SK-N-SH (cell line): ENCODE results near the gene PCDHA11. TPM values are rescaled to one million over a fixed set of nuclear protein-coding genes. Genes with fewer than 3 reads are reported as not detected.
"Not testable (repeated sequence)": the region's sequence is repeated elsewhere in the genome, so short reads cannot be mapped to it uniquely, and the experiment has no call there.

ENCODE experiments used
- CTCF ChIA-PET: fragments of 300-600, 350-600 bp; formaldehyde crosslinking; extraction: SDS; loops from one replicate; lab custom pipeline; 2021; lab: Yijun Ruan, JAX
- POLR2A ChIA-PET: fragments of 350-600 bp; sonication (Branson Sonifier 250); formaldehyde crosslinking; extraction: SDS; loops from one replicate; lab custom pipeline; 2020; ENCODE audit warnings: antibody characterized with exemption, inconsistent platforms; lab: Yijun Ruan, JAX
- DNase-seq: peaks from one replicate; pipeline ENCODE4 v3.0.0; 2012
- H2AFZ ChIP-seq: fragments of 200-600 bp; sonication (generic); 2 replicates; pipeline ENCODE4 v1.8.1; 2016; ENCODE audit warnings: antibody characterized with exemption, mild to moderate bottlenecking, low read depth
- H3F3A ChIP-seq: fragments of 200-600 bp; sonication (generic); replicated peaks from 2 replicates; pipeline ENCODE3; 2016; ENCODE audit warnings: antibody characterized with exemption, mild to moderate bottlenecking; ENCODE audit not compliant: insufficient read depth
- H3K27ac ChIP-seq, 2 experiments: fragments of 200-500 bp in 1 of 2; fragments of 200-600 bp in 1 of 2; sonication (Bioruptor generic) in 1 of 2; sonication (generic), shearing (Covaris generic) in 1 of 2; 2 replicates each; pipeline versions ENCODE4 v1.5.1 to v1.6.1; 2014 to 2016; ENCODE audit warnings: low read depth in 2 of 2, inconsistent platforms in 1 of 2, low read length in 1 of 2, mild to moderate bottlenecking in 1 of 2, mixed read lengths in 1 of 2
- H3K27me3 ChIP-seq: fragments of 200-600 bp; sonication (generic), shearing (Covaris generic); 2 replicates; pipeline ENCODE4 v1.6.1; 2016; ENCODE audit warnings: mixed run types; ENCODE audit not compliant: insufficient read depth
- H3K36me3 ChIP-seq, 2 experiments: fragments of 200-500 bp in 1 of 2; fragments of 200-600 bp in 1 of 2; sonication (Bioruptor generic) in 1 of 2; sonication (generic) in 1 of 2; replicated peaks in 1 of 2; 2 replicates each; pipeline versions ENCODE3 to v1.5.1; 2014 to 2016; ENCODE audit warnings: low read length in 1 of 2, mild to moderate bottlenecking in 1 of 2; ENCODE audit not compliant: insufficient read depth in 2 of 2, control insufficient read depth in 1 of 2
- H3K4me1 ChIP-seq, 2 experiments: fragments of 200-500 bp in 1 of 2; fragments of 200-600 bp in 1 of 2; sonication (Bioruptor generic) in 1 of 2; sonication (generic), shearing (Covaris generic) in 1 of 2; 2 replicates each; pipeline versions ENCODE4 v1.5.1 to v1.6.1; 2014 to 2016; ENCODE audit warnings: low read depth in 1 of 2, low read length in 1 of 2, mixed run types in 1 of 2; ENCODE audit not compliant: insufficient read depth in 2 of 2, control insufficient read depth in 1 of 2
- H3K4me2 ChIP-seq: fragments of 200-600 bp; sonication (generic), shearing (Covaris generic); 2 replicates; pipeline ENCODE4 v1.6.1; 2017; ENCODE audit warnings: mixed run types
- H3K4me3 ChIP-seq, 2 experiments: fragments of 200-500 bp in 1 of 2; fragments of 200-600 bp in 1 of 2; sonication (Bioruptor generic) in 1 of 2; sonication (generic), shearing (Covaris generic) in 1 of 2; 2 replicates each; pipeline versions ENCODE4 v1.5.1 to v1.8.1; 2014 to 2016; ENCODE audit warnings: low read depth in 2 of 2, inconsistent platforms in 1 of 2, low read length in 1 of 2, mild to moderate bottlenecking in 1 of 2, mixed read lengths in 1 of 2, moderate library complexity in 1 of 2
- H3K79me2 ChIP-seq: fragments of 200-600 bp; sonication (generic); 2 replicates; pipeline ENCODE4 v1.8.1; 2017; ENCODE audit warnings: mild to moderate bottlenecking; ENCODE audit not compliant: insufficient read depth
- H3K9ac ChIP-seq: fragments of 200-600 bp; sonication (generic); 2 replicates; pipeline ENCODE4 v1.6.1; 2017; ENCODE audit warnings: mixed run types
- H3K9me2 ChIP-seq: fragments of 200-600 bp; sonication (generic); 2 replicates; pipeline ENCODE4 v1.6.1; 2017; ENCODE audit warnings: mixed run types
- H3K9me3 ChIP-seq: fragments of 200-600 bp; sonication (generic); 2 replicates; pipeline ENCODE4 v1.6.1; 2017; ENCODE audit warnings: mixed run types, mild to moderate bottlenecking, moderate library complexity
- H4K20me1 ChIP-seq: fragments of 200-600 bp; sonication (generic); 2 replicates; pipeline ENCODE4 v1.6.1; 2017; ENCODE audit warnings: mild to moderate bottlenecking, mixed run types; ENCODE audit not compliant: insufficient read depth
- CHD2 ChIP-seq: fragments of 150-350 bp; IDR thresholded peaks from 2 replicates; pipeline ENCODE4 v1.6.1; 2018; ENCODE audit warnings: low read length; ENCODE audit not compliant: partially characterized antibody
- CTCF ChIP-seq: fragments of 200-600 bp; sonication (generic); IDR thresholded peaks from 2 replicates; pipeline ENCODE4 v1.6.1; 2017; ENCODE audit warnings: antibody characterized with exemption, mild to moderate bottlenecking, moderate library complexity
- ELF1 ChIP-seq: IDR thresholded peaks from 2 replicates; pipeline ENCODE4 v1.4.0; 2012
- EP300 ChIP-seq, 2 experiments: IDR thresholded peaks; 2 replicates each; pipeline versions ENCODE4 v1.4.0 to v1.6.1; 2012; ENCODE audit warnings: borderline replicate concordance in 1 of 2, low read depth in 1 of 2, low read length in 1 of 2
- FOXM1 ChIP-seq: IDR thresholded peaks from 2 replicates; pipeline ENCODE4 v1.4.0; 2012; ENCODE audit warnings: low read depth, mild to moderate bottlenecking
- GATA2 ChIP-seq: sonication (generic); formaldehyde crosslinking; IDR thresholded peaks from 2 replicates; pipeline ENCODE4 v1.5.0; 2020; ENCODE audit warnings: mild to moderate bottlenecking, missing genetic modification reagents
- JUND ChIP-seq: IDR thresholded peaks from 2 replicates; pipeline ENCODE4 v1.4.0; 2012
- NFIC ChIP-seq: IDR thresholded peaks from 2 replicates; pipeline ENCODE4 v1.4.0; 2012; ENCODE audit warnings: borderline replicate concordance
- POLR2AphosphoS5 ChIP-seq: IDR thresholded peaks from 2 replicates; pipeline ENCODE4 v1.6.1; 2012; ENCODE audit warnings: low read depth, low read length
- RAD21 ChIP-seq: IDR thresholded peaks from 2 replicates; pipeline ENCODE4 v1.6.1; 2012; ENCODE audit warnings: mild to moderate bottlenecking, low read length
- SMC3 ChIP-seq: IDR thresholded peaks from 2 replicates; pipeline ENCODE4 v1.6.1; 2012; ENCODE audit warnings: low read depth, low read length, improper control_type of control experiment
- WGBS: methylation state at CpG from one replicate; pipeline ENCODE4 v1.1.6; 2017; ENCODE audit warnings: low lambda C conversion rate; 5-methylcytosine and 5-hydroxymethylcytosine counted together
- polyA plus RNA-seq, 3 experiments: library from polyadenylated mRNA; depleted of rRNA; stranded (reverse); fragments of >200 nt; gene quantifications; 2 replicates each; pipeline ENCODE4 v1.2.3, GENCODE V29; 2012
- TF ChIP-seq, protein P1 (sequence below): IDR thresholded peaks from 2 replicates; pipeline ENCODE4 v1.4.0; 2012; ENCODE audit warnings: low read depth, borderline replicate concordance

Gene PCDHA11
- polyA plus RNA-seq, 1 of the 3 experiments (the other 2 are of a cell fraction) = not detected

GRCh38 chr5:140842798-140843733, 25.7 kb upstream of the PCDHA11 start:
- Histone ChIP-seq H3K4me3 (no peak overlapping the region), H3K9me3 (no peaks in the 10 kb centered on the region), H3K79me2 (no peaks in the 10 kb centered on the region), H3F3A (no peaks in the 10 kb centered on the region), H3K4me2 (no peak overlapping the region), H3K9me2 (no peaks in the 10 kb centered on the region), H3K4me1 (no peaks in the 10 kb centered on the region), H4K20me1 (no peaks in the 10 kb centered on the region), H3K9ac (no peak overlapping the region), H2AFZ (no peak overlapping the region), H3K27ac (no peak overlapping the region), H3K27me3 (no peaks in the 10 kb centered on the region), H3K36me3 (no peaks in the 10 kb centered on the region)
- TF ChIP-seq EP300 (IDR thresholded peaks at IDR 0.05; ENCODE audit: borderline replicate concordance in 1 of 2, low read depth in 1 of 2, low read length in 1 of 2) (no peak), FOXM1 (no peak), SMC3 (no peak), POLR2AphosphoS5 (no peak), JUND (no peak), CTCF (no peak), ELF1 (no peak), GATA2 (CRISPR knock-in tag) (no peak), RAD21 (no peak), CHD2 (no peak), NFIC (no peak)
- TF ChIP-seq, protein P1, sequence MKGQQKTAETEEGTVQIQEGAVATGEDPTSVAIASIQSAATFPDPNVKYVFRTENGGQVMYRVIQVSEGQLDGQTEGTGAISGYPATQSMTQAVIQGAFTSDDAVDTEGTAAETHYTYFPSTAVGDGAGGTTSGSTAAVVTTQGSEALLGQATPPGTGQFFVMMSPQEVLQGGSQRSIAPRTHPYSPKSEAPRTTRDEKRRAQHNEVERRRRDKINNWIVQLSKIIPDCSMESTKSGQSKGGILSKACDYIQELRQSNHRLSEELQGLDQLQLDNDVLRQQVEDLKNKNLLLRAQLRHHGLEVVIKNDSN = no peak
- ChIA-PET CTCF (interaction anchor here (0.8 to 4.9 kb wide), 6 partner anchors 19 to 307 kb away, joined by 3 to 189 read pairs (median 18); partner anchors contain the start of genes PCDHA1, PCDHA4 and PCDHB6), POLR2A (no interaction called here)
- no peak for DNase-seq
- WGBS = 91% methylated on average over 18 of the region's 87 CpGs

GRCh38 chr5:140848139-140849102, 20.3 kb upstream of the PCDHA11 start, which contains the start of gene PCDHA9:
Gene PCDHA9 (plus strand): TSS chr5:140848382. CDS start chr5:140848496, 114 bp downstream.
- H4K20me1 ChIP-seq, H3K9me2 ChIP-seq, H3K27me3 ChIP-seq, DNase-seq, H3K36me3 ChIP-seq, POLR2A ChIA-PET, H3K4me1 ChIP-seq, H3F3A ChIP-seq, CTCF ChIA-PET, H3K9ac ChIP-seq, H2AFZ ChIP-seq, H3K9me3 ChIP-seq, H3K4me2 ChIP-seq, H3K27ac ChIP-seq, H3K79me2 ChIP-seq, H3K4me3 ChIP-seq: not testable (repeated sequence)
- WGBS = 75% methylated on average over 33 of the region's 48 CpGs

DNA sequence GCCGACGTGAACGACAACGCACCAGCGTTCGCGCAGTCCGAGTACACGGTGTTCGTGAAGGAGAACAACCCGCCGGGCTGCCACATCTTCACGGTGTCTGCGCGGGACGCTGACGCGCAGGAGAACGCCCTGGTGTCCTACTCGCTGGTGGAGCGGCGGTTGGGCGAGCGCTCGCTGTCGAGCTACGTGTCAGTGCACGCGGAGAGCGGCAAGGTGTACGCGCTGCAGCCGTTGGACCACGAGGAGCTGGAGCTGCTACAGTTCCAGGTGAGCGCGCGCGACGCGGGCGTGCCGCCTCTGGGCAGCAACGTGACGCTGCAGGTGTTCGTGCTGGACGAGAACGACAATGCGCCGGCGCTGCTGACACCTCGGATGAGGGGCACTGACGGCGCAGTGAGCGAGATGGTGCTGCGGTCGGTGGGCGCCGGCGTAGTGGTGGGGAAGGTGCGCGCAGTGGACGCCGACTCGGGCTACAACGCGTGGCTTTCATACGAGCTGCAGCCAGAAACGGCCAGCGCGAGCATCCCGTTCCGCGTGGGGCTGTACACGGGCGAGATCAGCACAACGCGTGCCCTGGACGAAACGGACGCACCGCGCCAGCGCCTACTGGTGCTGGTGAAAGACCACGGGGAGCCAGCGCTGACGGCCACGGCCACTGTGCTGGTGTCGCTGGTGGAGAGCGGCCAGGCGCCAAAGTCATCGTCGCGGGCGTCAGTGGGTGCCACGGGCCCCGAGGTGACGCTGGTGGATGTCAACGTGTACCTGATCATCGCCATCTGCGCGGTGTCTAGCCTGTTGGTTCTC, 18.7 kb upstream of the PCDHA11 start:
- H3F3A ChIP-seq, H3K4me1 ChIP-seq, H3K4me3 ChIP-seq, H2AFZ ChIP-seq, DNase-seq, H3K27me3 ChIP-seq, H3K27ac ChIP-seq, CTCF ChIA-PET, H3K79me2 ChIP-seq, H3K9me3 ChIP-seq, POLR2A ChIA-PET, H3K9ac ChIP-seq, H4K20me1 ChIP-seq, H3K36me3 ChIP-seq, H3K4me2 ChIP-seq, H3K9me2 ChIP-seq: not testable (repeated sequence)
- WGBS = 94% methylated on average over 51 of the region's 101 CpGs
